Measurements from ENCODE around the gene POLR1E.

POLR1E gene, protein sequence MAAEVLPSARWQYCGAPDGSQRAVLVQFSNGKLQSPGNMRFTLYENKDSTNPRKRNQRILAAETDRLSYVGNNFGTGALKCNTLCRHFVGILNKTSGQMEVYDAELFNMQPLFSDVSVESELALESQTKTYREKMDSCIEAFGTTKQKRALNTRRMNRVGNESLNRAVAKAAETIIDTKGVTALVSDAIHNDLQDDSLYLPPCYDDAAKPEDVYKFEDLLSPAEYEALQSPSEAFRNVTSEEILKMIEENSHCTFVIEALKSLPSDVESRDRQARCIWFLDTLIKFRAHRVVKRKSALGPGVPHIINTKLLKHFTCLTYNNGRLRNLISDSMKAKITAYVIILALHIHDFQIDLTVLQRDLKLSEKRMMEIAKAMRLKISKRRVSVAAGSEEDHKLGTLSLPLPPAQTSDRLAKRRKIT

DNA sequence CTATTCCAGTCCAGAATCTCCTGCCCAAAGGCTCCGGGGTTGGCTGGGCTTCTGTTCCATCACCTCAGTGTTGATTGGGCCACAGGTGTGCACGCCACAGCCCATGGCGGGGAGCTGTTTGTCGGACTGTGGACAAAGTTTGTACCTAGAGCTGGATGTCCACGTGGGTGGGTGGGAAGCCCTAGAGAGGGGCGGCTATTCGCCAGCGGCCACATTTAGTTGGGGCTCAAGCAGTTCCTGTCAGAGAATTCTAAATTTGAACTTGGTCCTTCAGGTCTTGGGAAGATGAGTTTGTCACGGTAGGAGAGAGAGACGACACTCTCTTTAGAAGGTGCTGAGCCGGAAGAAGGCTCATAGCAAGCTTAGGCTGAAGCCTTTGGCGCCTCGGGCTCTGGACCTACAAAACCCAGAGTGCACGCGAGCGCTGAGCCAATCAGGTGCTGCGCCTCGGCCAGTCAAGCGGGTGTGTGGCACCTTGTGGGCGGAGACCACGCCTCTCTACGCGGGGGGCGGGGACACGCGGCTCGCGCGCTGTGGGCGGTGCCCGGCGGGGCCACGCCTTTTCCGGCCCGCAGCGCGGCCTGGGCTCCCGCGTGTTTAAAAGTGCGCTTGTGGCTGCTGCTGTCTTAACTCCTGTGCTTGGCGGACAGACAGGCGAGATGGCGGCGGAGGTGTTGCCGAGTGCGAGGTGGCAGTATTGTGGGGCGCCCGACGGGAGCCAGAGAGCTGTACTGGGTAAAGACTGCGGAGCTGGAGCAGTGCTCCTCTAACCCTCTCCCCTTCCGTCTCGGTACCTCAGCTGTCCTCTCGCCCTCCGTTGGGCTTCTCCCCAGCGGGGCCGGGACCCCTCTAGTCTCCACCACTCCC lies at the start of gene POLR1E:
POLR1E (plus strand) TSS at position 560 of the 867 bp plus-strand sequence; CDS start at position 660, 100 bp downstream.
- TF ChIP-seq, protein P1, sequence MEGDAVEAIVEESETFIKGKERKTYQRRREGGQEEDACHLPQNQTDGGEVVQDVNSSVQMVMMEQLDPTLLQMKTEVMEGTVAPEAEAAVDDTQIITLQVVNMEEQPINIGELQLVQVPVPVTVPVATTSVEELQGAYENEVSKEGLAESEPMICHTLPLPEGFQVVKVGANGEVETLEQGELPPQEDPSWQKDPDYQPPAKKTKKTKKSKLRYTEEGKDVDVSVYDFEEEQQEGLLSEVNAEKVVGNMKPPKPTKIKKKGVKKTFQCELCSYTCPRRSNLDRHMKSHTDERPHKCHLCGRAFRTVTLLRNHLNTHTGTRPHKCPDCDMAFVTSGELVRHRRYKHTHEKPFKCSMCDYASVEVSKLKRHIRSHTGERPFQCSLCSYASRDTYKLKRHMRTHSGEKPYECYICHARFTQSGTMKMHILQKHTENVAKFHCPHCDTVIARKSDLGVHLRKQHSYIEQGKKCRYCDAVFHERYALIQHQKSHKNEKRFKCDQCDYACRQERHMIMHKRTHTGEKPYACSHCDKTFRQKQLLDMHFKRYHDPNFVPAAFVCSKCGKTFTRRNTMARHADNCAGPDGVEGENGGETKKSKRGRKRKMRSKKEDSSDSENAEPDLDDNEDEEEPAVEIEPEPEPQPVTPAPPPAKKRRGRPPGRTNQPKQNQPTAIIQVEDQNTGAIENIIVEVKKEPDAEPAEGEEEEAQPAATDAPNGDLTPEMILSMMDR (IDR thresholded peaks at IDR 0.05; ENCODE audit: insufficient read depth, low read depth, low read length, missing control alignments) = no peak
- peak; percentile 99 for DNase-seq (ENCODE audit: low read depth)
- H3K4me3 ChIP-seq (ENCODE audit: low read length) = peak within 1 kb of the TSS; percentile 95

DNA sequence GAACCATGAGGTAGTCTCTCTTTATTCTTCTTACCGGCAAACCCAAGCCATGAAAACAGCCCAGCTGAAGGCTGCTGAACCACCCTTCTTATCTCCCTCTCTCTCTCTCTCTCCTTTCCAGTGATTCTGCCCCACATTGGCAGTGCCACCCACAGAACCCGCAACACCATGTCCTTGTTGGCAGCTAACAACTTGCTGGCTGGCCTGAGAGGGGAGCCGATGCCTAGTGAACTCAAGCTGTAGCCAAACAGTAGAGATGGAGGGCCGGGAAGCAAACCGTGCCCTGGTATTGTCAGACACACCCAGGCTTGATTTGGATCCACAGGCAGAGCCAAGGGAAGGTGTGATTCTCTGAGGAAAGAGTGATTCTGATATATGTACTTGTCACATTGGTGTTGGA lies 49.2 kb upstream of the POLR1E start:
- TF ChIP-seq, protein P1 (IDR thresholded peaks at IDR 0.05; ENCODE audit: insufficient read depth, low read depth, low read length, missing control alignments) = no peak
- no peak for DNase-seq (ENCODE audit: low read depth)
- no peak overlapping the region for H3K4me3 ChIP-seq (ENCODE audit: low read length)

DNA sequence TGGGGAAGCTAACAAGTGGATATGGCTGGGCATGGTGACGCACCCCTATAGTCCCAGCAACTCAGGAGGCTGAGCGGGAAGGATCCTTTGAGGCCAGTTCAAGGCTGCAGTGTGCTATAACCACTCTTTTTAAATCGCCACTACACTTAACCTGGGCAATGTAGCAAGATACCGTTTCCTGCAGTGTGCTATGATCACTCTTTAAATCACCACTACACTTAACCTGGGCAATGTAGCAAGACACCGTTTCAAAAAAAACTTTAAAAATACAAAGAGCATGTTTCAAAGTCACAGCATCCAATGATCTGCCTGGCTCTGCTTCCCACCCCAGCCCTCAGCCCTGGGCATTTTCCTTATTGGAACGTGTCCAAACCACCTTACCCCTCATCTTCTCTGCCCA lies 48.7 kb upstream of the POLR1E start:
- no peak for DNase-seq (ENCODE audit: low read depth)
- TF ChIP-seq, protein P1 (IDR thresholded peaks at IDR 0.05; ENCODE audit: insufficient read depth, low read depth, low read length, missing control alignments) = no peak
- H3K4me3 ChIP-seq (ENCODE audit: low read length) = no peak overlapping the region

DNA sequence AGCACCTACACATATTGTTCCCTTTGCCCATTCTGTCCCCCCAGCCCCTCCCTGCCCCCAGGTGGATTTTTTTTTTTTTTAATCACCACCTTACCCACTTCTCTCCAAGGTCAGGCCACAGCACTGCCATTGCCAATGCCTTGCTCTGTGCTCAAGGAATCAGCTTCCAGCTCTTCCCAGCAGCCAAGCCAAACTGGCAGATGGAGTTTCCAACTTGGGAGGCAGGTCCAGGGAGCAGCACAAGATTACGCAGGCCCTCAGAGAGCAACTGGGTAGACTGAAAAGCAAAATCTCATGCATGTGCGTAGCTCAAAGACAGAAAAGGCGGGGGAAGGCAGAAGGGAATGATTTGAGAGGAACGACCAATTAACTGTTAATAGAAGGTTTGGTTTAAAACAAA lies 48.1 kb upstream of the POLR1E start:
- TF ChIP-seq, protein P1 (IDR thresholded peaks at IDR 0.05; ENCODE audit: insufficient read depth, low read depth, low read length, missing control alignments) = no peak
- H3K4me3 ChIP-seq (ENCODE audit: low read length) = no peak overlapping the region
- DNase-seq (ENCODE audit: low read depth) = no peak

DNA sequence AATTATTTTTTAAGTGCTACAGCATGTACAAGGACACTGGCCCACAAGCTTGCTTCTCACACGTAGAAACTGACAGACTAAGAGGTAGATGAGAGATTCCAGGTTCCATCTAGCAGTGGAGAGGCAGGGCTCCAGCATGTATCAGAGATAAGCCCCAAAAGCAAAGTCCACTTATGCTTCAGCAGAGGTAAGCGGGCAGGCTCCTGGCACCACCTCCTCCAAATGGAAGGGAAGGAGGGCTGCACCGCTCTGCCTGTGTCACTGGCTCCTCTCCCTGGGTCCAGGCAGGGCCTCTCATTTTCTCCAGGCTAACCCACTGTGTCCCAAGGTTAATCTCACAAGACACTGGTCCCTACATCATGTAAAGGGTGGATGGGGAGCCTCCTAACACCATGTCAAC lies 47.4 kb upstream of the POLR1E start:
- no peak overlapping the region for H3K4me3 ChIP-seq (ENCODE audit: low read length)
- no peak for DNase-seq (ENCODE audit: low read depth)
- TF ChIP-seq, protein P1 (IDR thresholded peaks at IDR 0.05; ENCODE audit: insufficient read depth, low read depth, low read length, missing control alignments) = no peak

DNA sequence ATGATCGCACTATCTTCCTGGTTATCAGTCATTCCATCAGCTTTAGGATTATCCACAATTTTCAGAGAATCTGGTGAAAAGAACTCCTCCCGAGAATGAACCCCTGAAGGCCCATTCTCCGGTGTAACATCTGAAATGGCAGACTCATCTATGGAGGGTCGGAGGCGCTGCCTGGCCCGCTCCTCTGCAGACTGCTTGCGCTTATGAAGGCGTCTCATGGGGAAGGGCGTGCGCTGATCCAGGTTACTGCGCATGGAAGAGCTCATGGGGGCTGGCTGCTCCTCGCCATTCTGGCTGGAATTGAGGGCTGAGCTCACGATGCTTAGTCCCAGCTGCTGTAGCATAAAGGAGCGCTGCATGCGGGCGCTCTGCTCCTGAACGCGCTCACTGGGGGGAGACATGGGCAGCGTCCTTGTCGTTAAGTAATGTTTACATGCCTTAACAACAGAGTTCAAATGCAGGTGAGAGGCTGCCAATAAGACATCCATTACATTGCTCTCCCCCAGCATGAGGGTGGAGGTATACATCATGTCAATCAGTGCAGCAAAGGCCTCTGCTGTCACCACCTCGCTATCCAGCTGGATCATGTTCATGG lies 43.9 kb upstream of the POLR1E start:
- no peak overlapping the region for H3K4me3 ChIP-seq (ENCODE audit: low read length)
- TF ChIP-seq, protein P1 (IDR thresholded peaks at IDR 0.05; ENCODE audit: insufficient read depth, low read depth, low read length, missing control alignments) = no peak
- no peak for DNase-seq (ENCODE audit: low read depth)

All from epithelial cell of esophagus (primary cell).